Mesendoderm (in vitro differentiated cells): Measurements from ENCODE around the gene OR8B12. TPM values are rescaled to one million over a fixed set of nuclear protein-coding genes. Genes with fewer than 3 reads are reported as not detected.

ENCODE experiments used
- DNase-seq: peaks from one replicate; pipeline ENCODE4 v3.0.0; 2013
- H2AK5ac ChIP-seq: 2 replicates; pipeline ENCODE4 v1.6.1; 2013; ENCODE audit warnings: low read length, inconsistent platforms
- H2BK120ac ChIP-seq: 2 replicates; pipeline ENCODE4 v1.6.1; 2013; ENCODE audit warnings: low read depth, mild to moderate bottlenecking, low read length, moderate library complexity, mixed read lengths
- H2BK15ac ChIP-seq: replicated peaks from 2 replicates; pipeline ENCODE4 v1.6.1; 2013; ENCODE audit warnings: low read depth, mild to moderate bottlenecking, moderate library complexity
- H2BK5ac ChIP-seq: 2 replicates; pipeline ENCODE4 v1.6.1; 2013; ENCODE audit warnings: low read length, inconsistent platforms
- H3K18ac ChIP-seq: 2 replicates; pipeline ENCODE4 v1.6.1; 2013; ENCODE audit warnings: mild to moderate bottlenecking, low read length, mixed read lengths
- H3K23ac ChIP-seq: one replicate; pipeline ENCODE4 v1.6.1; 2013; ENCODE audit warnings: low read length
- H3K27ac ChIP-seq: 2 replicates; pipeline ENCODE4 v1.5.1; 2013; ENCODE audit warnings: low read depth, mild to moderate bottlenecking, inconsistent platforms, low read length, moderate library complexity
- H3K27me3 ChIP-seq: 2 replicates; pipeline ENCODE4 v1.6.1; 2013; ENCODE audit warnings: low read length, control low read depth, mild to moderate bottlenecking, inconsistent platforms; ENCODE audit not compliant: insufficient read depth, poor library complexity
- H3K36me3 ChIP-seq: 2 replicates; pipeline ENCODE4 v1.6.1; 2013; ENCODE audit warnings: low read length, inconsistent platforms; ENCODE audit not compliant: control insufficient read depth, insufficient read depth
- H3K4ac ChIP-seq: one replicate; pipeline ENCODE4 v1.6.1; 2013; ENCODE audit warnings: low read depth, mild to moderate bottlenecking, low read length, moderate library complexity
- H3K4me1 ChIP-seq: 2 replicates; pipeline ENCODE4 v1.6.1; 2013; ENCODE audit warnings: low read depth, low read length, inconsistent platforms; ENCODE audit not compliant: control insufficient read depth
- H3K4me2 ChIP-seq: 2 replicates; pipeline ENCODE4 v1.6.1; 2013; ENCODE audit warnings: low read length
- H3K4me3 ChIP-seq: 2 replicates; pipeline ENCODE4 v1.5.1; 2013; ENCODE audit warnings: mild to moderate bottlenecking, low read length
- H3K56ac ChIP-seq: one replicate; pipeline ENCODE4 v1.6.1; 2013; ENCODE audit warnings: low read length
- H3K79me1 ChIP-seq: 2 replicates; pipeline ENCODE4 v1.6.1; 2013; ENCODE audit warnings: low read length, inconsistent platforms
- H3K79me2 ChIP-seq: 2 replicates; pipeline ENCODE4 v1.6.1; 2013; ENCODE audit warnings: mild to moderate bottlenecking, low read length; ENCODE audit not compliant: control insufficient read depth, insufficient read depth
- H3K9ac ChIP-seq: 2 replicates; pipeline ENCODE4 v1.6.1; 2013; ENCODE audit warnings: low read length, inconsistent platforms
- H4K5ac ChIP-seq: one replicate; pipeline ENCODE4 v1.6.1; 2013; ENCODE audit warnings: low read length
- H4K8ac ChIP-seq: one replicate; pipeline ENCODE4 v1.6.1; 2013; ENCODE audit warnings: low read depth, mild to moderate bottlenecking, control low read depth, low read length, moderate library complexity
- WGBS: extraction: QIAGEN DNeasy Blood & Tissue Kit; methylation state at CpG from one replicate; pipeline ENCODE4 v1.1.7; 2013; ENCODE audit warnings: low lambda C conversion rate, missing lambda C conversion rate; ENCODE audit not compliant: insufficient coverage; ENCODE audit errors: extremely low coverage; 5-methylcytosine and 5-hydroxymethylcytosine counted together
- small RNA-seq: library from polyadenylated mRNA; stranded (forward); fragments of <200 nt; extraction: miRNeasy Mini kit (QIAGEN cat#:217004); gene quantifications from one replicate; pipeline ENCODE3, GENCODE V24; 2013; ENCODE audit not compliant: insufficient read depth

The OR8B12 gene

DNA sequence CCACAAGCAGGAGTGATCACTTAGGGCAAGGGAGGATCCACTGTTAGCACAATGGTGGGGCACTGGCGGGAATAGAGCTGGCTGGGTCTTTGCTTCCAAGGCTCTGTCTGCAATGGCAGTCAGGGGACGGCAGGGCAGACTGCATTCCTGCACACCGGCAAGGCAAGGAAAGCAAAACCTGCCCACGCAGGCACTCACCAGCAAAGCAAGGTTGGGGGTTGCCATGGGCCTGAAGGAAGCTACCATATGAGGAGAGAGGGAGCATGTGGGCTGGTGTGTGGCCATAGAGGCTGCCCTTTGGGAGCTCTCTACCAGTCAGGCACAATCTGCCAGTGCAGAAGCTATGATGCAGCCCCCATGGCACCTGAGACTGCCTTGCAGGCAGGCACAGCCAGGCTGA, 33.2 kb downstream of the OR8B12 start:
- no peak overlapping the region for H4K8ac ChIP-seq
- no peak overlapping the region for H3K27ac ChIP-seq
- H3K9ac ChIP-seq = no peak overlapping the region
- H3K18ac ChIP-seq = no peak overlapping the region
- H4K5ac ChIP-seq = no peak overlapping the region
- no peaks in the 10 kb centered on the region for H3K4me1 ChIP-seq
- H2BK120ac ChIP-seq = no peak overlapping the region
- no peaks in the 10 kb centered on the region for H3K27me3 ChIP-seq
- no peak overlapping the region for H2AK5ac ChIP-seq
- H3K4me2 ChIP-seq = no peak overlapping the region
- no peak overlapping the region for H3K56ac ChIP-seq
- no peak overlapping the region for H2BK15ac ChIP-seq
- no peak overlapping the region for H3K4ac ChIP-seq
- no peaks in the 10 kb centered on the region for H3K36me3 ChIP-seq
- no peaks in the 10 kb centered on the region for H3K79me2 ChIP-seq
- no peak overlapping the region for H2BK5ac ChIP-seq
- no peak overlapping the region for H3K23ac ChIP-seq
- no peak overlapping the region for H3K4me3 ChIP-seq
- DNase-seq = no peak
- no peaks in the 10 kb centered on the region for H3K79me1 ChIP-seq
- no CpG with 5 or more reads among the region's 4 CpGs for WGBS

DNA sequence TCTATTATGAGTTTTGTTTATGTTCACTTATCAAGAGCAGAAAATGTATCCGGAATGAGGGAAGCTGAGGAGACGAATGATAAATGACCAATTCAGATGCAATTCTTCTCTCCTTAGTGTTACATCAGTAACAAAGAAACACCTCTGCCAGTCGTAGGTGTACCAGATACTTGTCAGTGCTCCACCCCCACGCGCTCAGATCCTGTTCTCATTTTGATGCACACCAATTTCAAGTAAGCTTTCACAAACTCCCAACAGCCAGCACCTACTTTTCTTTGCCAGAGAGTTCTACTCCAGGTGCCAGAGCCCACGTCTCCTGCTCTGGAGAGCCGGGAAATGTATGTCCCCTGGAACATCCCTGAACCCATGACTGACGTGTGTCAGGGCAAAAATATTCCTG, 43.7 kb downstream of the OR8B12 start:
- no CpG with 5 or more reads among the region's 8 CpGs for WGBS
- no peak overlapping the region for H3K56ac ChIP-seq
- H3K9ac ChIP-seq = no peak overlapping the region
- H3K18ac ChIP-seq = no peak overlapping the region
- DNase-seq = no peak
- no peak overlapping the region for H2BK5ac ChIP-seq
- no peak overlapping the region for H2BK120ac ChIP-seq
- H2AK5ac ChIP-seq = no peak overlapping the region
- H2BK15ac ChIP-seq = no peak overlapping the region
- H3K4ac ChIP-seq = no peak overlapping the region
- no peak overlapping the region for H4K8ac ChIP-seq
- H3K4me2 ChIP-seq = no peak overlapping the region
- H3K36me3 ChIP-seq = no peaks in the 10 kb centered on the region
- no peak overlapping the region for H3K27ac ChIP-seq
- H3K4me1 ChIP-seq = no peaks in the 10 kb centered on the region
- no peaks in the 10 kb centered on the region for H3K79me1 ChIP-seq
- no peak overlapping the region for H3K23ac ChIP-seq
- no peaks in the 10 kb centered on the region for H3K79me2 ChIP-seq
- H3K27me3 ChIP-seq = no peaks in the 10 kb centered on the region
- no peak overlapping the region for H4K5ac ChIP-seq
- H3K4me3 ChIP-seq = no peak overlapping the region

DNA sequence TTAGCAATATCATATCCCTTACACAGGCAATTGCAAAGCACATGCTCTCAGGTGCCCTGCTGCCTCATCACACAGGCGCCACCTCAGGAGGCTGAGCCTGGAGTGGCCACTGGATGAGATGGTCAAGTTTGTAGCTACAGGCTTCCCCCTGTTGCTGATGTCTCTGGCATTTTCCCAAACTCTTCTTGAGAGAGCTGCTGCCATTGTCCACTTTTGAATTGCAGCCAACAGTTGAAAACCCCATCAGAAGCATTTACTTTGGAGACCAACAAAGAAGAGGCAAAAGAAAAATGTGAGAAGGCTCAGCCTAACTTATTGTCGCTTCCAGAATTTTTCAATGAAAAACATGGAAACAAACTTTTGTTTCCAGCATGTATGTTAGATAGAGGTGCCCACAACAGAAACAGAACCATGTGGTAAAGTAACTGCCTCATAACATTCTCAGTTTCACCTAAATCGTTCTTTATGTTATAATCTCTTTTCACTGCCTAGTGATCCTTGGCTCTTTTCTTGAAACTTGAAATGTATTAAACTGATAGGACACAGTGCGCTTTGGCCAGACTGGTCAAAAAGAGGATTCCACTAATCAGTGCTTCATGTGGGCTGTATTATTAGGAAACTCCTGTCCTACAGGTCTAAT, 50.3 kb downstream of the OR8B12 start:
- Histone ChIP-seq H2BK120ac (no peak overlapping the region), H3K27me3 (no peaks in the 10 kb centered on the region), H2BK5ac (no peak overlapping the region), H3K23ac (no peak overlapping the region), H3K79me1 (no peaks in the 10 kb centered on the region), H3K4me3 (no peak overlapping the region), H4K8ac (no peak overlapping the region), H3K18ac (no peak overlapping the region), H3K56ac (no peak overlapping the region), H2AK5ac (no peak overlapping the region), H3K4ac (no peak overlapping the region), H4K5ac (no peak overlapping the region), H3K27ac (no peak overlapping the region), H2BK15ac (no peak overlapping the region), H3K36me3 (no peaks in the 10 kb centered on the region), H3K79me2 (no peaks in the 10 kb centered on the region), H3K4me2 (no peak overlapping the region), H3K9ac (no peak overlapping the region), H3K4me1 (no peaks in the 10 kb centered on the region)
- no CpG with 5 or more reads among the region's 4 CpGs for WGBS
- DNase-seq = no peak

Small RNA genes within 50 kb of the gene (small RNA-seq; reads per million reads assigned to genes)
- not detected for gene OR8A3P
